SK-N-MC (cell line): Measurements from ENCODE around the gene GALT.
"Not testable (repeated sequence)": the region's sequence is repeated elsewhere in the genome, so short reads cannot be mapped to it uniquely, and the experiment has no call there.

Source experiments
- EZH2 ChIP-seq: fragments of 200-600 bp; sonication (generic); IDR thresholded peaks from one replicate; pipeline ENCODE4 v1.6.1; 2017; ENCODE audit warnings: antibody characterized with exemption
- FOXP2 ChIP-seq: optimal IDR thresholded peaks from 2 replicates; pipeline ENCODE3; 2011; ENCODE audit warnings: mild to moderate bottlenecking, moderate library complexity; ENCODE audit not compliant: insufficient read depth; ENCODE audit errors: extremely low read length, control extremely low read depth
- POLR2AphosphoS5 ChIP-seq: IDR thresholded peaks from 2 replicates; pipeline ENCODE4 v1.6.1; 2012; ENCODE audit warnings: mild to moderate bottlenecking, low read depth, low read length, borderline replicate concordance

DNA sequence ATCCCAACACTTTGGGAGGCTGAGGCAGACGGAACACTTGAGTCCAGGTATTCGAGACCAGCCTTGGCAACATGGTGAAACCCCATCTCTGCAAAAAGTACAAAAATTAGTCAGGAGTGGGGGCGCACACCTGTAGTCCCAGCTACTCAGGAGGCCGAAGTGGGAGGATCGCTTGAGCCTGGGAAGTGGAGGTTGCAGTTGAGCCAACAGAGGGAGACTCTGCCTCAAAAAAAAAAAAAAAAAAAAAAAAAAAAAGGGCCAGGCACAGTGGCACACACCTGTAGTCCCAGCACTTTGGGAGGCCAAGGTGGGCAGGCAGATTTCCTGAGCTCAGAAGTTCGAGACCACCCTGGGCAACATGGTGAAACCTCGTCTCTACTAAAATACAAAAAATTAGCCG lies 7.2 kb upstream of the GALT start:
- TF ChIP-seq POLR2AphosphoS5, EZH2, FOXP2: not testable (repeated sequence)
